NCI-H128 (cell line): ENCODE measurements around the gene RGMA.
A peak's percentile ranks its signal among the peaks of the same experiment; 100 is the strongest.

Experiments
- DNase-seq: peaks from one replicate; lab custom pipeline; 2025; ENCODE audit not compliant: unreplicated experiment; lab: John Stamatoyannopoulos, UW

The RGMA gene

GRCh38 chr15:93093765-93094164, 4.8 kb upstream of the RGMA start:
- no peak for DNase-seq

GRCh38 chr15:93091465-93091864, 2.5 kb upstream of the RGMA start:
- no peak for DNase-seq

GRCh38 chr15:93089727-93090305, 805 bp upstream of the RGMA start:
- DNase-seq: no peak

GRCh38 chr15:93088200-93088980, 621 bp downstream of the RGMA start:
- DNase-seq: no peak

- DNase-seq: peak; percentile 59
Measured at GRCh38 chr15:93087825-93088199, 1.2 kb downstream of the RGMA start.

GRCh38 chr15:93086791-93087190, 2.2 kb downstream of the RGMA start:
- no peak for DNase-seq

GRCh38 chr15:93085692-93086091, 3.3 kb downstream of the RGMA start:
- no peak for DNase-seq

GRCh38 chr15:93082861-93083260, 6.2 kb downstream of the RGMA start:
- no peak for DNase-seq

- no peak for DNase-seq
Measured at GRCh38 chr15:93081399-93081798, 7.6 kb downstream of the RGMA start.

GRCh38 chr15:93080451-93080850, 8.6 kb downstream of the RGMA start:
- DNase-seq: no peak

GRCh38 chr15:93076875-93077274, 12.1 kb downstream of the RGMA start:
- DNase-seq: no peak

GRCh38 chr15:93076217-93076616, 12.8 kb downstream of the RGMA start:
- no peak for DNase-seq

GRCh38 chr15:93074599-93074998, 14.4 kb downstream of the RGMA start:
- DNase-seq: no peak

GRCh38 chr15:93073465-93073952, 15.5 kb downstream of the RGMA start:
- no peak for DNase-seq

GRCh38 chr15:93072411-93073394, 16.3 kb downstream of the RGMA start:
- DNase-seq: peak; percentile 25

- no peak for DNase-seq
Measured at GRCh38 chr15:93072011-93072410, 17.0 kb downstream of the RGMA start.

GRCh38 chr15:93071469-93071936, 17.5 kb downstream of the RGMA start:
- DNase-seq: no peak

- no peak for DNase-seq
Measured at GRCh38 chr15:93070551-93071296, 18.3 kb downstream of the RGMA start.

- no peak for DNase-seq
Measured at GRCh38 chr15:93070132-93070531, 18.9 kb downstream of the RGMA start.

GRCh38 chr15:93068581-93069199, 20.3 kb downstream of the RGMA start:
- DNase-seq: no peak
